ENCODE data around the gene SAFB.
"Not testable (repeated sequence)": the region's sequence is repeated elsewhere in the genome, so short reads cannot be mapped to it uniquely, and the experiment has no call there.

SAFB gene

GRCh38 chr19:5697022-5697889, 74.4 kb downstream of the SAFB start:
- DNase-seq (ENCODE audit: low read depth): no peak

- DNase-seq (ENCODE audit: low read depth): no peak
Measured at GRCh38 chr19:5697890-5698634, 75.2 kb downstream of the SAFB start.

GRCh38 chr19:5698635-5699422, 75.9 kb downstream of the SAFB start:
- DNase-seq (ENCODE audit: low read depth): no peak

- DNase-seq (ENCODE audit: low read depth): no peak
Measured at GRCh38 chr19:5700455-5701092, 77.7 kb downstream of the SAFB start.

GRCh38 chr19:5702053-5702410, 79.1 kb downstream of the SAFB start:
- DNase-seq (ENCODE audit: low read depth): not testable (repeated sequence)

- DNase-seq (ENCODE audit: low read depth): no peak
Measured at GRCh38 chr19:5703819-5704818, 81.2 kb downstream of the SAFB start.

- no peak for DNase-seq (ENCODE audit: low read depth)
Measured at GRCh38 chr19:5705552-5705951, 82.7 kb downstream of the SAFB start.

GRCh38 chr19:5706876-5707573, 84.1 kb downstream of the SAFB start:
- DNase-seq (ENCODE audit: low read depth): no peak

- DNase-seq (ENCODE audit: low read depth): no peak
Measured at GRCh38 chr19:5707576-5708575, 85.0 kb downstream of the SAFB start.

- DNase-seq (ENCODE audit: low read depth): no peak
Measured at GRCh38 chr19:5711025-5711424, 88.1 kb downstream of the SAFB start.

GRCh38 chr19:5711713-5712161, 88.9 kb downstream of the SAFB start:
- DNase-seq (ENCODE audit: low read depth): no peak

- no peak for DNase-seq (ENCODE audit: low read depth)
Measured at GRCh38 chr19:5713228-5713627, 90.3 kb downstream of the SAFB start.

GRCh38 chr19:5714816-5715215, 91.9 kb downstream of the SAFB start:
- no peak for DNase-seq (ENCODE audit: low read depth)

- no peak for DNase-seq (ENCODE audit: low read depth)
Measured at GRCh38 chr19:5717215-5717935, 94.5 kb downstream of the SAFB start.

Measured in T-helper 22 cell (primary cell).